GM19043 (cell line): Measurements from ENCODE around the gene AKAP6.
"Not testable (repeated sequence)": the region's sequence is repeated elsewhere in the genome, so short reads cannot be mapped to it uniquely, and the experiment has no call there.

Experiments used
- ATAC-seq: cut with Tn5 transposase; IDR thresholded peaks from one replicate; pipeline ENCODE4 v1.9.1; 2021; ENCODE audit warnings: low read depth; ENCODE audit not compliant: unreplicated experiment

Gene AKAP6

GRCh38 chr14:32571551-32571950 is 242.5 kb downstream of the AKAP6 start:
- ATAC-seq: no peak

- ATAC-seq: peak; percentile 55
Measured at GRCh38 chr14:32571995-32572866, 243.1 kb downstream of the AKAP6 start.

- no peak for ATAC-seq
Measured at GRCh38 chr14:32572867-32573150, 243.7 kb downstream of the AKAP6 start.

- no peak for ATAC-seq
Measured at GRCh38 chr14:32574269-32574668, 245.2 kb downstream of the AKAP6 start.

GRCh38 chr14:32576088-32576795 is 247.1 kb downstream of the AKAP6 start:
- ATAC-seq: peak; percentile 40

GRCh38 chr14:32576977-32577376 is 247.9 kb downstream of the AKAP6 start:
- ATAC-seq: no peak

GRCh38 chr14:32578181-32578580 is 249.1 kb downstream of the AKAP6 start:
- ATAC-seq: no peak

- not testable (repeated sequence) for ATAC-seq
Measured at GRCh38 chr14:32583427-32583826, 254.3 kb downstream of the AKAP6 start.

- no peak for ATAC-seq
Measured at GRCh38 chr14:32584079-32584478, 255.0 kb downstream of the AKAP6 start.

- no peak for ATAC-seq
Measured at GRCh38 chr14:32587461-32587860, 258.4 kb downstream of the AKAP6 start.

- peak; percentile 57 for ATAC-seq
Measured at GRCh38 chr14:32588448-32589320, 259.6 kb downstream of the AKAP6 start.

- ATAC-seq: no peak
Measured at GRCh38 chr14:32590157-32590556, 261.1 kb downstream of the AKAP6 start.

GRCh38 chr14:32593290-32593942 is 264.3 kb downstream of the AKAP6 start:
- no peak for ATAC-seq

- ATAC-seq: no peak
Measured at GRCh38 chr14:32594766-32595165, 265.7 kb downstream of the AKAP6 start.

GRCh38 chr14:32595497-32595896 is 266.4 kb downstream of the AKAP6 start:
- no peak for ATAC-seq

GRCh38 chr14:32596390-32596789 is 267.3 kb downstream of the AKAP6 start:
- no peak for ATAC-seq

GRCh38 chr14:32597771-32598170 is 268.7 kb downstream of the AKAP6 start:
- no peak for ATAC-seq

- no peak for ATAC-seq
Measured at GRCh38 chr14:32601069-32601468, 272.0 kb downstream of the AKAP6 start.

- no peak for ATAC-seq
Measured at GRCh38 chr14:32601906-32602305, 272.8 kb downstream of the AKAP6 start.

- ATAC-seq: no peak
Measured at GRCh38 chr14:32602699-32603098, 273.6 kb downstream of the AKAP6 start.
